SK-N-SH treated with all-trans-retinoic acid at 6 μM for 48 hours (cell line): Measurements from ENCODE around the gene LRRC40.
"Not testable (repeated sequence)": the region's sequence is repeated elsewhere in the genome, so short reads cannot be mapped to it uniquely, and the experiment has no call there.

Experiments used
- ARNTL ChIP-seq: fragments of 450-650 bp; formaldehyde crosslinking; IDR thresholded peaks from 2 replicates; pipeline ENCODE4 v1.5.0; 2020; ENCODE audit warnings: low read depth, mild to moderate bottlenecking, moderate library complexity, borderline replicate concordance
- BACH2 ChIP-seq: fragments of 250-450 bp; sonication (Bioruptor Pico); IDR thresholded peaks from 2 replicates; pipeline ENCODE4 v1.9.0; 2021; ENCODE audit warnings: mild to moderate bottlenecking, borderline replicate concordance
- ESRRG ChIP-seq: fragments of 250-450 bp; sonication (Bioruptor Pico); IDR thresholded peaks from 2 replicates; pipeline ENCODE4 v1.6.1; 2021; ENCODE audit warnings: mild to moderate bottlenecking
- GLIS3 ChIP-seq: fragments of 250-450 bp; sonication (Bioruptor Pico); IDR thresholded peaks from 2 replicates; pipeline ENCODE4 v1.5.0; 2020; ENCODE audit warnings: mild to moderate bottlenecking, moderate library complexity
- ISL1 ChIP-seq: fragments of 250-450 bp; sonication (Bioruptor Pico); IDR thresholded peaks from 2 replicates; pipeline ENCODE4 v2.1.2; 2022; ENCODE audit warnings: mild to moderate bottlenecking, moderate library complexity
- OSR1 ChIP-seq: fragments of 250-450 bp; sonication (Bioruptor Pico); IDR thresholded peaks from 2 replicates; pipeline ENCODE4 v1.8.0; 2022; ENCODE audit warnings: moderate library complexity, mild to moderate bottlenecking, inconsistent platforms
- PPARA ChIP-seq: fragments of 250-450 bp; sonication (Bioruptor Pico); IDR thresholded peaks from 2 replicates; pipeline ENCODE4 v1.5.0; 2020; ENCODE audit warnings: mild to moderate bottlenecking, borderline replicate concordance
- RARB ChIP-seq: fragments of 250-450 bp; sonication (Bioruptor Pico); IDR thresholded peaks from 2 replicates; pipeline ENCODE4 v1.8.0; 2021; ENCODE audit warnings: mild to moderate bottlenecking, moderate library complexity
- TCF4 ChIP-seq: fragments of 250-450 bp; sonication (Bioruptor Pico); IDR thresholded peaks from 2 replicates; pipeline ENCODE4 v1.8.0; 2021; ENCODE audit warnings: mild to moderate bottlenecking, moderate library complexity, borderline replicate concordance
- ZFP30 ChIP-seq: fragments of 450-650 bp; formaldehyde crosslinking; IDR thresholded peaks from 2 replicates; pipeline ENCODE4 v1.5.0; 2022; ENCODE audit warnings: mild to moderate bottlenecking, moderate library complexity
- ZNF565 ChIP-seq: fragments of 450-650 bp; formaldehyde crosslinking; conservative IDR thresholded peaks from 2 replicates; pipeline ENCODE4 v1.5.0; 2020; ENCODE audit warnings: low read depth, mild to moderate bottlenecking, moderate library complexity
- TF ChIP-seq, protein P1 (sequence below): fragments of 250-450 bp; sonication (Bioruptor Pico); IDR thresholded peaks from 2 replicates; pipeline ENCODE4 v1.5.1; 2020; ENCODE audit warnings: low read depth, mild to moderate bottlenecking, moderate library complexity
- TF ChIP-seq, protein P2 (sequence below): fragments of 250-450 bp; sonication (Bioruptor Pico); IDR thresholded peaks from 2 replicates; pipeline ENCODE4 v1.8.0; 2020; ENCODE audit warnings: mild to moderate bottlenecking, moderate library complexity, borderline replicate concordance

DNA sequence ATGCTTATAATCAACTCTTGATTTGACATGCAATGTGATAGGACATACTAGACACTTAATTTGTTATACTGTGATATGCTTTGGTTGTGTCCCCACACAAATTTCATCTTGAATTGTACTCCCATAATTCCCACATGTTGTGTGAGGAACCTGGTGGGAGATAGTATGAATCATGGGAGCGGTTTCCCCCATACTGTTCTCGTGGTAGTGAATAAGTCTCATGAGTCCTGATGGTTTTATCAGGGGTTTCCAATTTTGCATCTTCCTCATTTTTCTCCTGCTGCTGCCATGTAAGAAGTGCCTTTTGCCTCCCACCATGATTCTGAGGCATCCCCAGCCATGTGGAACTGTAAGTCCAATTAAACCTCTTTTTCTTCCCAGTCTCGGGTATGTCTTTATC lies 20.2 kb downstream of the LRRC40 start:
- not testable (repeated sequence) for TF ChIP-seq ESRRG; ISL1; GLIS3; TCF4 (CRISPR knock-in tag); ZFP30 (CRISPR knock-in tag); BACH2 (CRISPR knock-in tag); ZNF565; PPARA (CRISPR knock-in tag); RARB (CRISPR knock-in tag); ARNTL (CRISPR knock-in tag); OSR1 (CRISPR knock-in tag)
- TF ChIP-seq, protein P1, sequence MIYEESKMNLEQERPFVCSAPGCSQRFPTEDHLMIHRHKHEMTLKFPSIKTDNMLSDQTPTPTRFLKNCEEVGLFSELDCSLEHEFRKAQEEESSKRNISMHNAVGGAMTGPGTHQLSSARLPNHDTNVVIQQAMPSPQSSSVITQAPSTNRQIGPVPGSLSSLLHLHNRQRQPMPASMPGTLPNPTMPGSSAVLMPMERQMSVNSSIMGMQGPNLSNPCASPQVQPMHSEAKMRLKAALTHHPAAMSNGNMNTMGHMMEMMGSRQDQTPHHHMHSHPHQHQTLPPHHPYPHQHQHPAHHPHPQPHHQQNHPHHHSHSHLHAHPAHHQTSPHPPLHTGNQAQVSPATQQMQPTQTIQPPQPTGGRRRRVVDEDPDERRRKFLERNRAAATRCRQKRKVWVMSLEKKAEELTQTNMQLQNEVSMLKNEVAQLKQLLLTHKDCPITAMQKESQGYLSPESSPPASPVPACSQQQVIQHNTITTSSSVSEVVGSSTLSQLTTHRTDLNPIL (CRISPR knock-in tag) = not testable (repeated sequence)
- TF ChIP-seq, protein P2, sequence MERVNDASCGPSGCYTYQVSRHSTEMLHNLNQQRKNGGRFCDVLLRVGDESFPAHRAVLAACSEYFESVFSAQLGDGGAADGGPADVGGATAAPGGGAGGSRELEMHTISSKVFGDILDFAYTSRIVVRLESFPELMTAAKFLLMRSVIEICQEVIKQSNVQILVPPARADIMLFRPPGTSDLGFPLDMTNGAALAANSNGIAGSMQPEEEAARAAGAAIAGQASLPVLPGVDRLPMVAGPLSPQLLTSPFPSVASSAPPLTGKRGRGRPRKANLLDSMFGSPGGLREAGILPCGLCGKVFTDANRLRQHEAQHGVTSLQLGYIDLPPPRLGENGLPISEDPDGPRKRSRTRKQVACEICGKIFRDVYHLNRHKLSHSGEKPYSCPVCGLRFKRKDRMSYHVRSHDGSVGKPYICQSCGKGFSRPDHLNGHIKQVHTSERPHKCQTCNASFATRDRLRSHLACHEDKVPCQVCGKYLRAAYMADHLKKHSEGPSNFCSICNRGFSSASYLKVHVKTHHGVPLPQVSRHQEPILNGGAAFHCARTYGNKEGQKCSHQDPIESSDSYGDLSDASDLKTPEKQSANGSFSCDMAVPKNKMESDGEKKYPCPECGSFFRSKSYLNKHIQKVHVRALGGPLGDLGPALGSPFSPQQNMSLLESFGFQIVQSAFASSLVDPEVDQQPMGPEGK (CRISPR knock-in tag) = not testable (repeated sequence)
